Lung (tissue), 12 donors: ENCODE measurements around the gene KLHL29. TPM values are rescaled to one million over a fixed set of nuclear protein-coding genes. Genes with fewer than 3 reads are reported as not detected.

ENCODE experiments used
- ATAC-seq: fragments of 200-7000 bp; cut with Tn5 transposase; one replicate; pipeline ENCODE4 v1.9.1; 2020; ENCODE audit warnings: moderate number of reproducible peaks; ENCODE audit not compliant: insufficient read depth, low FRiP score
- DNase-seq, 3 donors: peaks; one replicate each; pipeline ENCODE4 v3.0.0-alpha.2; 2013 to 2017
- H3K27ac ChIP-seq, 2 donors: one replicate each; pipeline ENCODE4 v1.5.1; 2013; ENCODE audit warnings: mild to moderate bottlenecking in 2 of 2, moderate library complexity in 2 of 2, control low read depth in 1 of 2, inconsistent platforms in 1 of 2, low read depth in 1 of 2, low read length in 1 of 2
- H3K27me3 ChIP-seq, 3 donors: one replicate each; pipeline ENCODE4 v1.5.1; 2013; ENCODE audit warnings: low read length in 2 of 3; ENCODE audit not compliant: control insufficient read depth in 3 of 3, insufficient read depth in 3 of 3
- H3K36me3 ChIP-seq, 4 donors: one replicate each; pipeline ENCODE4 v1.5.1; 2013; ENCODE audit warnings: low read length in 4 of 4, mild to moderate bottlenecking in 1 of 4, moderate library complexity in 1 of 4; ENCODE audit not compliant: control insufficient read depth in 4 of 4, insufficient read depth in 4 of 4
- H3K4me1 ChIP-seq, 5 donors: one replicate each; pipeline ENCODE4 v1.5.1; 2013; ENCODE audit warnings: low read length in 5 of 5, mild to moderate bottlenecking in 2 of 5, moderate library complexity in 1 of 5; ENCODE audit not compliant: control insufficient read depth in 5 of 5, insufficient read depth in 5 of 5
- H3K4me3 ChIP-seq: one replicate; pipeline ENCODE4 v1.5.1; 2013; ENCODE audit warnings: mild to moderate bottlenecking, control low read depth, moderate library complexity
- H3K9ac ChIP-seq, 2 donors: one replicate each; pipeline ENCODE4 v1.5.1; 2013; ENCODE audit warnings: low read length in 2 of 2, control low read depth in 1 of 2; ENCODE audit not compliant: insufficient read depth in 1 of 2
- H3K9me3 ChIP-seq, 4 donors: one replicate each; pipeline ENCODE4 v1.5.1; 2013; ENCODE audit warnings: low read length in 3 of 4, mild to moderate bottlenecking in 1 of 4, moderate library complexity in 1 of 4; ENCODE audit not compliant: control insufficient read depth in 4 of 4, insufficient read depth in 3 of 4
- WGBS, 2 donors: extraction: QIAGEN DNeasy Blood & Tissue Kit; methylation state at CpG; one replicate each; pipeline ENCODE4 v1.1.7; 2013; 5-methylcytosine and 5-hydroxymethylcytosine counted together
- polyA plus RNA-seq, 2 donors: library from polyadenylated mRNA; stranded (reverse); fragments of 200-250 nt; gene quantifications; one replicate each; pipeline ENCODE4 v1.2.1, GENCODE V29; 2013
- total RNA-seq, 2 donors: library from RNA; depleted of rRNA in 1 of 2; stranded (reverse); fragments of >200 nt in 1 of 2; gene quantifications; one replicate each; pipeline ENCODE4 v1.2.1, GENCODE V29; 2014 to 2021
- TF ChIP-seq, protein P1 (sequence below): IDR thresholded peaks from 2 replicates; pipeline ENCODE4 v1.5.1; 2012; ENCODE audit warnings: mild to moderate bottlenecking; ENCODE audit errors: control extremely low read depth, extremely low read depth
- donor health status: control.
- donor health status: control.
- donor health status: Bipolar disorder and iron deficiency.
- donor health status: healthy.
- donor health status: DM: yes; HTN: yes; CAD: no.

The KLHL29 gene
- total and polyA plus RNA-seq, 4 donors, result 2.7 to 16.2 (median 3.5) TPM

DNA sequence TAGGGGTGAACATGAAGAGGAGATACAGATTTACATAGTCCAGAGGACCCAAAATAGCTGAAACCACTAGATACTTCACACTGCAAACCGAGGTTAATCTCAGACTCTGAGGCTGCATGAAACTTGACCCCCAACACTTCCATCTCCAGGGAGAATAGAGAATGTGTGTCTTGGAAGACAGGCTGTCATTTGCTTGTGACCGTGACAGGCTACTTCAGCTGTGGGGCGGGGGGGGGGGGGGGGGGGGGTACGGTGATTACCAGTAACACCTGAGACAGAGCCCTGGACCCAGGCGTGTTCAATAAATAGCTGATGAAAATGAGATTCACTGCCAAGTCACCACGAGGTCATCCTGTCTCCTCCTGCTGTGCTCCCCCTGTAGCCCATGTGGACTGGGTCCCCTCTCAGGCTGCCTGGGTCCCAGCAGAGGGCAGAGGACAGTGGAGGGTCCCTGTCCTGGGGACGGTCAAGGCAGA, 5.7 kb upstream of the KLHL29 start:
- no peak overlapping the region for H3K4me3 ChIP-seq
- no peaks in the 10 kb centered on the region for H3K36me3 ChIP-seq
- no peak overlapping the region for H3K27ac ChIP-seq
- WGBS, 2 donors, result 78 to 90% methylated on average over 6 to 7 of the region's 7 CpGs
- H3K4me1 ChIP-seq, result peaks cover 0 to 2% (median 0%) of the 10 kb centered on the region in 5 donors
- TF ChIP-seq, protein P1, sequence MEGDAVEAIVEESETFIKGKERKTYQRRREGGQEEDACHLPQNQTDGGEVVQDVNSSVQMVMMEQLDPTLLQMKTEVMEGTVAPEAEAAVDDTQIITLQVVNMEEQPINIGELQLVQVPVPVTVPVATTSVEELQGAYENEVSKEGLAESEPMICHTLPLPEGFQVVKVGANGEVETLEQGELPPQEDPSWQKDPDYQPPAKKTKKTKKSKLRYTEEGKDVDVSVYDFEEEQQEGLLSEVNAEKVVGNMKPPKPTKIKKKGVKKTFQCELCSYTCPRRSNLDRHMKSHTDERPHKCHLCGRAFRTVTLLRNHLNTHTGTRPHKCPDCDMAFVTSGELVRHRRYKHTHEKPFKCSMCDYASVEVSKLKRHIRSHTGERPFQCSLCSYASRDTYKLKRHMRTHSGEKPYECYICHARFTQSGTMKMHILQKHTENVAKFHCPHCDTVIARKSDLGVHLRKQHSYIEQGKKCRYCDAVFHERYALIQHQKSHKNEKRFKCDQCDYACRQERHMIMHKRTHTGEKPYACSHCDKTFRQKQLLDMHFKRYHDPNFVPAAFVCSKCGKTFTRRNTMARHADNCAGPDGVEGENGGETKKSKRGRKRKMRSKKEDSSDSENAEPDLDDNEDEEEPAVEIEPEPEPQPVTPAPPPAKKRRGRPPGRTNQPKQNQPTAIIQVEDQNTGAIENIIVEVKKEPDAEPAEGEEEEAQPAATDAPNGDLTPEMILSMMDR, result no peak
- H3K27me3 ChIP-seq, result peaks cover 0 to 18% (median 0%) of the 10 kb centered on the region in 3 donors
- DNase-seq, result no peak
- H3K9me3 ChIP-seq, result no peaks in the 10 kb centered on the region
- no peak overlapping the region for H3K9ac ChIP-seq
- no peak for ATAC-seq

DNA sequence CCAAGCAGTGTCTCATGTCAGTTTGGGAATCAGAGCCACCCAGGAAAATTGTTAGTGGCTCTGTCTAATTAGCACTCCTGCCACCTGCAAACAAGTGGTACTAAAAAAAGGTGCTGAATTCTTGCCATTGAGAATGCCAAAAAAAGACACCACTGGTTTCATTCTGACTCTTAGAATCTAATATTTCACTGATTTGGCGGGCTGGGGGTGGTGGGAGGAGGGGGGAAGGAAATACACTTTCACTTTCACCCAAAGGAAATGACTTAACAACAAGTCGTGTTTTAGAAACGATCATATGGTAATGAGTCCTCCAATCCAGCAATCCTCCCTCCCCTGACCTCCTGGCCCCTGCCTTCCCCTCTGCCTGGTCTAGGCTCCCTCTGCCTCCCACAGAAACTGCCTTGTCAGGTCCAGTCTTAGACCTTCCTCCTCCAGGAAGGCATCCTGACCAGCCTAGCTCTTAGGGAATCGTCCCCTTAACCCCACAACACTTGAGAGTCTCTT, 4.4 kb upstream of the KLHL29 start:
- Histone ChIP-seq H3K4me1 (peaks cover 0 to 2% (median 0%) of the 10 kb centered on the region in 5 donors), H3K27ac (peak overlapping the region in 1 of 2 donors; percentile 83), H3K9ac (no peak overlapping the region), H3K9me3 (no peaks in the 10 kb centered on the region), H3K36me3 (no peaks in the 10 kb centered on the region), H3K27me3 (peaks cover 0 to 18% (median 0%) of the 10 kb centered on the region in 3 donors), H3K4me3 (no peak overlapping the region)
- no peak for DNase-seq
- TF ChIP-seq, protein P1, result no peak
- 17 to 21% methylated on average over 4 of the region's 4 CpGs for WGBS, 2 donors
- ATAC-seq, result peak; percentile 28

DNA sequence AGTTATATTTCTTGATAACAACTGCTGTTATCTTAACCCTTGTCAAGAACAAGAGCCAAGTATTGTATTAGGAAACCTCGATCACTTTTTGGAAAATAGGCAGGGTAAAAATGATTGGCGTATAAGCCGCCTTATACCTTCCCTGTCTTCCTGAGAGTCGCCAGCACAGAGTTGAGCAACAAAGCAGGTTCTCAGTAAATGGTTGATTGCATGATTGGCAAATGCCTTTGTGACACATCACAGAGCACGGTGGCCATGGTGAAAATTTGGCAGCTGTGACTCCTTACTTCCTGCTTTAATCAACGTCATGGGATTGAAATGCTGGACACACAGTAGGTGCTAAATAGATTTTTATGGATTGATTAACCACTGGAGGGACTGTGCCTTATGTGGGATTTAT, 3.9 kb upstream of the KLHL29 start:
- Histone ChIP-seq H3K9ac (no peak overlapping the region), H3K4me1 (peaks cover 0 to 2% (median 0%) of the 10 kb centered on the region in 5 donors), H3K9me3 (no peaks in the 10 kb centered on the region), H3K27ac (peak overlapping the region in 1 of 2 donors; percentile 83), H3K4me3 (no peak overlapping the region), H3K27me3 (peaks cover 0 to 18% (median 0%) of the 10 kb centered on the region in 3 donors), H3K36me3 (no peaks in the 10 kb centered on the region)
- peak; percentile 35 to 56 (median 41) for DNase-seq
- WGBS, 2 donors, result 23 to 33% methylated on average over 6 of the region's 6 CpGs
- TF ChIP-seq, protein P1, result no peak
- peak; percentile 19 for ATAC-seq

DNA sequence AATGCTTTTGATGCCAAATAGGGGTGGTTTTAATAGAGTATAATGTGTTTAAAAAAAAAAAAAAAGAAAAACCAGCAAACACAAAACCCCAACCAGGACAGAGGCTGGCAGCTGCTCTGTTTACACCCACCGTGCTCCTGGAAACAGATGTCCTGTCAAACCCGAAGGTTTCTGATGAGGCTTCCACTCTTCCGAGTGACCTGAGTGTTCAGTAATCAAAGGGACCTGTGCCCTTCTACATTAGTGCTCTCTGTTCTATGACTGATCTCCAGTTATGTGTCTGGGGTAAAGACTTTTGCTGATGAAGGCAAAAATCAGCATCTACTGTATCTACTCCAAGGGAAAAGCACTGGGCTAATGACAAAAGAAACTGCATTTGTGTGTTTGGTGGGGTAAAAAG, 3.5 kb upstream of the KLHL29 start:
- TF ChIP-seq, protein P1, result no peak
- 32 to 45% methylated on average over 3 of the region's 3 CpGs for WGBS, 2 donors

More for the DNA sequence above, 3.5 kb upstream of the KLHL29 start:
- DNase-seq, result no peak
- H3K9me3 ChIP-seq, result no peaks in the 10 kb centered on the region
- H3K36me3 ChIP-seq, result no peaks in the 10 kb centered on the region
- peaks cover 0 to 21% (median 4%) of the 10 kb centered on the region in 3 donors for H3K27me3 ChIP-seq
- no peak for ATAC-seq
- H3K4me3 ChIP-seq, result no peak overlapping the region
- no peak overlapping the region for H3K27ac ChIP-seq
- H3K4me1 ChIP-seq, result peaks cover 0 to 4% (median 2%) of the 10 kb centered on the region in 5 donors
- H3K9ac ChIP-seq, result no peak overlapping the region
